ENCODE data around the gene KIF26B.

- TF ChIP-seq POLR2A (IDR thresholded peaks at IDR 0.05; ENCODE audit: low read depth, low read length): no peak
- TF ChIP-seq POLR2AphosphoS5 (IDR thresholded peaks at IDR 0.05; ENCODE audit: low read depth, low read length): no peak
- no peak for TF ChIP-seq TAF1 (IDR thresholded peaks at IDR 0.05; ENCODE audit: low read depth, low read length)
- TF ChIP-seq SPI1 (IDR thresholded peaks at IDR 0.05; ENCODE audit: low read depth, low read length): no peak
- no peak for TF ChIP-seq POU2F2 (IDR thresholded peaks at IDR 0.05; ENCODE audit: low read depth, low read length)
Observed at GRCh38 chr1:245316784-245317183, 162.0 kb downstream of the KIF26B start.
